ENCODE measurements around the gene FAM83C. TPM values are rescaled to one million over a fixed set of nuclear protein-coding genes. Genes with fewer than 3 reads are reported as not detected.

FAM83C gene
- polyA plus RNA-seq, 3 donors from 2014 or later, result not detected

DNA sequence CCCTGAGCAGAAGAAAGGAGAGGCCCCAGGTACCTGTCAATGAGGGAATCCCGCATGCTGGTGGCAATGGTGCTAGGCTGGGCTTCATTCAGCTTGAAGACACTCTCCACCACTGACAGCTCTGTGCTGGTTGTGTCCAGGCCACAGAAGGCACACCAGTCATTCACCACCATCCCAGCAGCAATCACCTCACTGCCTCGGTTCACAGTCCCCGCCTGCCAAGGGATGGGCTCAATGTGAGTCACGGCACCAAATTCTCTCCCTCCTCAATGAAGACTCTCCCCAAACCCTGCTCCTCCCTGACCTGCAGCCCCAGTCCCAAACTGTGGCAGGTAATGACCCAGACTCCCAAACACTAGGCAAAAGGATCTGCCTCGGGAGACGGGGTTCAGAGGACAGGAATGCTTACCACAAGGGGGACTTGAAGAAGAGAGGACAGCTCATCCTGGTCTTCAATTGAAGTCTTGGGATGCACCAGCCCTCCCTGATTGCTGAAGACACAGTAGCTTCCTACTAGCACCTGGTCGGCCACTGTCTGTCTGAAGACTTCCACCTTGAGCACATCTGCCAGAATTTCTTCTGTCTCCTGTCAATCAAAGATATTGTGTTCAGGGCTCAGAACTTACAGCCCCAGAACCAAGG, 12.6 kb downstream of the FAM83C start:
- peak overlapping the region in 1 of 5 donors; percentile 18 for H3K4me3 Mint-ChIP-seq
- H3K4me1 Mint-ChIP-seq, result peaks cover 37 to 40% of the 10 kb centered on the region in 2 donors
- H3K27ac Mint-ChIP-seq, result peak overlapping the region; percentile 89 to 97 (median 90)
- DNase-seq, result no peak
- peaks cover 7 to 26% (median 15%) of the 10 kb centered on the region in 3 donors for H3K36me3 Mint-ChIP-seq
- H3K9me3 Mint-ChIP-seq, result no peaks in the 10 kb centered on the region
- H3K27me3 Mint-ChIP-seq (ENCODE audit: low read depth in 3 of 3), result peaks cover 0 to 7% (median 3%) of the 10 kb centered on the region in 3 donors

DNA sequence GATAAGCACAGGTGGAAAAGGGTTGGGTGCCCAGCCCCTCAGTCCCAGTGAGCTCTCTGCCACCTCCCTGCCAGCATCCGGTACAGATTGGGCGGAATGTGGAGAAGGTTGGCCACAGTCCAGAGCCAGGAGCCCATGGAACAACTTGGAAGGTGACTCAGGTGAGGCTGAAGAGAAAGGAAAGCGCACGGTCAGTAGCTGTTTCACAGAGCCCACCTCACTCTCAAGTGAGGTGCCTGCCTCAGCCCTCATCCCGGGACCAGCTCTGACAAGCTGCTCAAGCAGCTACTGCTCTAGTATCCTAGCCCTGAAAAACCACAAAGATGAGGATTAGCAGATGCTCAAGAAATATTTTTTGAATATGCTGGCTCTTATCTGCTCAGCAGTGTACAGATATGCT, 13.2 kb downstream of the FAM83C start:
- Mint-ChIP-seq H3K36me3 (peaks cover 7 to 26% (median 15%) of the 10 kb centered on the region in 3 donors), H3K4me1 (peaks cover 35 to 36% of the 10 kb centered on the region in 2 donors)

DNA sequence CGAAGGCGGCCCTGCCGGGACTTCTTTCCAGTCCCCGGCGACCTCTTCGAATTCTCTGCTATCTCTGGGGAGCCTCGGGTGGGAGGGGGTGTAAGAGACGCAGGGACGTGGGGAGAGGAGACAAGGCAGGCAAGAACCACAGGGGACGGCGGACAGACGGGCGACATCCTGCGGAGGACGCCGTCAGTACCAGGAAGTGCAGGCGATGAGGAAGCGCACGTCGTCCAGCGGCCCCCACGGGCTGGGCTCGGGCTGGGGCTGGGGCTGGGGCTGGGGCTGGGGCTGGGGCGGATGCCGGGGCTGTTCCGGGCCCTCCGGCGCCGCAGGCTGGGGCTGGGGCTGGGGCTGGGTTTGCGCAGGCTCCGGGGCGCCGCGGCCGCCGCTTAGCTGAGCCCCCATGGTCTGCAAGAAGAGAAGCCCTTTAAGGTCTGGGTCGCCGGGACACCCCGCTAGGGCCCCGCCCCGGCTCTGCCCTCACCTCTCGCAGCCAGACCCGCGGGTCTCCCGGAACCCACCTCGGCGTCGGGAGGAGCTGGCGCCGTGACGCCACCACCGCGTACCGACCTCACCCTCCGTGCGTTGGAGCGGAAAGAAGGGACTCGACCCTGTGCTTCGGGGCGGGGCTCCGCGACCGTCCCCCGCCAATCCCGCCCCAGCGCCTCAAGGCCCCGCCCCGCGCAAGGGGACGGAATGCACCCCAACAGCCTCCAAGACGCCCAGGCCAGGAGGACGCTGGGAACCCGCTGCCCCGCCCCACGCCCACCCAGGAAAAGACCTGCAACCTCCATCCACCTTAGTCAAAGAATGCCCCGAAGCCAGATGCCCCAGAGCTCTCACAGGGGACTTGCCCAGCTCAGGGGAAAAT, 14.5 kb downstream of the FAM83C start, which contains the start of gene MMP24OS:
MMP24OS (minus strand) TSS at position 592 of the 865 bp plus-strand sequence; CDS start at position 399, 193 bp downstream.
- peak; percentile 89 to 92 (median 92) for DNase-seq
- Mint-ChIP-seq H3K4me3 (peak within 1 kb of the TSS; percentile 95 to 98 (median 98)), H3K9me3 (no peaks in the 10 kb centered on the region), H3K27me3 (ENCODE audit: low read depth in 3 of 3) (peaks cover 2 to 7% (median 3%) of the 10 kb centered on the region in 3 donors), H3K4me1 (peaks cover 25 to 28% of the 10 kb centered on the region in 2 donors), H3K27ac (peak within 1 kb of the TSS; percentile 97 to 100 (median 100)), H3K36me3 (peaks cover 7 to 26% (median 12%) of the 10 kb centered on the region in 3 donors)

More for the DNA sequence above, 13.2 kb downstream of the FAM83C start:
- H3K27me3 Mint-ChIP-seq (ENCODE audit: low read depth in 3 of 3), result peaks cover 0 to 7% (median 3%) of the 10 kb centered on the region in 3 donors
- no peak for DNase-seq
- H3K27ac Mint-ChIP-seq, result peak overlapping the region; percentile 89 to 97 (median 90)
- H3K4me3 Mint-ChIP-seq, result peak overlapping the region in 1 of 5 donors; percentile 98
- no peaks in the 10 kb centered on the region for H3K9me3 Mint-ChIP-seq

DNA sequence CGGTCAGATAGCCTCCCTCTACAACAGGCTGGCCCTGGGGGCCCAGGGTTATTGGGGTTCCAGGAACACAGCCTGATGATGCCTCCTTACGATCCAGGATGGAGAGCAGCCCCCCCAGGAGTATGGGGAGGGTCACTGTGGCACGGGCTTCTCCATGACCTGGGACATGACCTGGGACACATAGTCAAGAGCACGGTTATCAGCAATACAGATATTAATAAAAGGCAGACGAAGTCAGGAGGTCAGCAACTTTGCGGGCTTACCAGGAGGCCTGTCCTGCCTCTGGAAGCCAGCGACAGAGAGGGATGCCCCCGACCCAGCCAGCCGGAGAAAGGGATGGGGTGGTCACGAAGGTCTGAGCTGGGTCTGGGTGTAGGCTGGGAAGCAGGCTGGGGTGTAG, 15.1 kb downstream of the FAM83C start:
- Mint-ChIP-seq H3K36me3 (peaks cover 7 to 24% (median 12%) of the 10 kb centered on the region in 3 donors), H3K4me3 (peak overlapping the region; percentile 95 to 98 (median 98)), H3K9me3 (no peaks in the 10 kb centered on the region), H3K27ac (peak overlapping the region; percentile 97 to 100 (median 100)), H3K4me1 (peaks cover 23 to 26% of the 10 kb centered on the region in 2 donors), H3K27me3 (ENCODE audit: low read depth in 3 of 3) (peaks cover 2 to 7% (median 3%) of the 10 kb centered on the region in 3 donors)
- DNase-seq, result no peak

DNA sequence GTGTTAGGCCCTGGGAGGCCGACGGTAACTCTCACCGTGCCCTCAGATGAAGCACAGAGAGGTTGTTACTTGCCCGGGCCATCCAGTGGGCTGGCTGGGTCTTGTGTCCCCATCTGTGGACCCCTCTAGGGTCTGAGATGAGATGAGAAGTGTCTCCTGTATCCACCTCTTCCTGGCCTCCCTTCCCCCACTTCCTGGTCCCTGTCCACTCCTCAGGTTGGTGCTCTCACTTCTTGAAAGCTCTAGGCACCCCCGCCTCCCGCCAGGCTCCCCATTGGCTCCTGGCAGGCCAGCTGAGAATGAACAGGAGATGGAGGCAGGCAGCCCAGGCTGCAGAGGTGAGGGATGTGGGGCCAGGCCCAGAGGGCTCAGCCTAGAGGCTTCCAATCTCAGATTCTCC, 15.8 kb downstream of the FAM83C start:
- peaks cover 7 to 20% (median 12%) of the 10 kb centered on the region in 3 donors for H3K36me3 Mint-ChIP-seq
- H3K4me1 Mint-ChIP-seq, result peaks cover 16 to 25% of the 10 kb centered on the region in 2 donors
- peaks cover 2 to 7% (median 3%) of the 10 kb centered on the region in 3 donors for H3K27me3 Mint-ChIP-seq (ENCODE audit: low read depth in 3 of 3)
- H3K4me3 Mint-ChIP-seq, result peak overlapping the region in 4 of 5 donors; percentile 95 to 98 (median 98)
- no peaks in the 10 kb centered on the region for H3K9me3 Mint-ChIP-seq
- peak overlapping the region; percentile 97 to 100 (median 100) for H3K27ac Mint-ChIP-seq
- no peak for DNase-seq

DNA sequence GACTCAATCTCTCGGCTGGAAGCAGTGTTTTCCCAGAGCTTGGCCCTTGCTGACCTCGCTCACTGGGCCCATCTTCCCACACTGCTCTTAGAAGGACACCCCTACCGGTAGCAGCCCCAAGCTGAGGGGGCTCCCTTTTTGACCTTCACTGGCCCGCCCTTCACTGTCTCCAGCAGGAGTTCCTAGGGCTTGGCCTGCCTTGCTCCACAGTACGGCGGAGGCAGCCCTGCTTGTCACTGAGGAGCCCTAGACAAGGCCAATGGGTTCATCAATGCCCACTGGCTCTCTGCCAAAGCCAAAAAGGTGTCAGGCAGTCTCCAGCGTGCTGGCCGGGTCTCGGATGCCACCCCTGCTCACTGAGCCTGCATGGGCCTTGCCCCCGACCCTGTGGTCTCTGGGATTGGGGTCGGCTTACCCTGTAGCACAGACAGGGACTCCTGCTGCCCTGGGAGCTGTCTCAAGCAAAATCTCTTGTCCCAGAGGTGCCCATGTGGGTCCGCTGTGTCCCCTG, 16.4 kb downstream of the FAM83C start:
- H3K4me3 Mint-ChIP-seq, result peak overlapping the region in 4 of 5 donors; percentile 17 to 98 (median 76)
- H3K4me1 Mint-ChIP-seq, result peaks cover 16 to 25% of the 10 kb centered on the region in 2 donors
- H3K27me3 Mint-ChIP-seq (ENCODE audit: low read depth in 3 of 3), result peaks cover 2 to 7% (median 5%) of the 10 kb centered on the region in 3 donors
- H3K36me3 Mint-ChIP-seq, result peaks cover 11 to 23% (median 12%) of the 10 kb centered on the region in 3 donors
- no peaks in the 10 kb centered on the region for H3K9me3 Mint-ChIP-seq
- no peak for DNase-seq
- peak overlapping the region; percentile 97 to 100 (median 100) for H3K27ac Mint-ChIP-seq

DNA sequence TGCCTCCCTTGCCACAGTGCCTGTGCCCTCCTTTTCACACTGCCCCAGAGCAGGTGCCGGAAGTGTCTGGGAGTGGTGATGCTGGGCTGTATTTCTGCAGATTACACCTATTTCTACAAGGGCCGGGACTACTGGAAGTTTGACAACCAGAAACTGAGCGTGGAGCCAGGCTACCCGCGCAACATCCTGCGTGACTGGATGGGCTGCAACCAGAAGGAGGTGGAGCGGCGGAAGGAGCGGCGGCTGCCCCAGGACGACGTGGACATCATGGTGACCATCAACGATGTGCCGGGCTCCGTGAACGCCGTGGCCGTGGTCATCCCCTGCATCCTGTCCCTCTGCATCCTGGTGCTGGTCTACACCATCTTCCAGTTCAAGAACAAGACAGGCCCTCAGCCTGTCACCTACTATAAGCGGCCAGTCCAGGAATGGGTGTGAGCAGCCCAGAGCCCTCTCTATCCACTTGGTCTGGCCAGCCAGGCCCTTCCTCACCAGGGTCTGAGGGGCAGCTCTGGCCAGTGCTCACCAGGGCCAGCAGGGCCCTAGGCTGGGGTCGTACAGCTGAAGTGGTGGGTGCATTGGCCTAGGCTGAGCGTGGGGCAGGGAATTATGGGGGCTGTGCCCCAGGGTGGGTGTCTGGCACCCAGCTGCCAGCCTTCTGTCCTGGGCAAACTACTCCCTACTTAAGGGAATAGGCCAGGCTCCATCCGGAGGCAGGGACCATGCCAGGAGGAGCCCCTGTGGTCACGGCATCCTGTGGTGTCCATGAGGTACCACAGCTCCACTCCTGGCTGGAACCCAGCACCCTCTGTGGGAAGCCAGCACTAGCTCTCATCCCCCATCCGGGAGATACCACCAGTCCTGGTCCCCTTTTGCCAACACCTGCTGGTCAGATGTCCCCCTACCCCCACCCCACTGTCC, 17.8 kb downstream of the FAM83C start:
- no peak for DNase-seq
- Mint-ChIP-seq H3K27me3 (ENCODE audit: low read depth in 3 of 3) (peaks cover 2 to 7% (median 5%) of the 10 kb centered on the region in 3 donors), H3K27ac (peak overlapping the region in 3 of 6 donors; percentile 11 to 61 (median 23)), H3K4me3 (no peak overlapping the region), H3K36me3 (peaks cover 3 to 14% (median 4%) of the 10 kb centered on the region in 3 donors), H3K4me1 (peaks cover 16 to 20% of the 10 kb centered on the region in 2 donors), H3K9me3 (no peaks in the 10 kb centered on the region)

DNA sequence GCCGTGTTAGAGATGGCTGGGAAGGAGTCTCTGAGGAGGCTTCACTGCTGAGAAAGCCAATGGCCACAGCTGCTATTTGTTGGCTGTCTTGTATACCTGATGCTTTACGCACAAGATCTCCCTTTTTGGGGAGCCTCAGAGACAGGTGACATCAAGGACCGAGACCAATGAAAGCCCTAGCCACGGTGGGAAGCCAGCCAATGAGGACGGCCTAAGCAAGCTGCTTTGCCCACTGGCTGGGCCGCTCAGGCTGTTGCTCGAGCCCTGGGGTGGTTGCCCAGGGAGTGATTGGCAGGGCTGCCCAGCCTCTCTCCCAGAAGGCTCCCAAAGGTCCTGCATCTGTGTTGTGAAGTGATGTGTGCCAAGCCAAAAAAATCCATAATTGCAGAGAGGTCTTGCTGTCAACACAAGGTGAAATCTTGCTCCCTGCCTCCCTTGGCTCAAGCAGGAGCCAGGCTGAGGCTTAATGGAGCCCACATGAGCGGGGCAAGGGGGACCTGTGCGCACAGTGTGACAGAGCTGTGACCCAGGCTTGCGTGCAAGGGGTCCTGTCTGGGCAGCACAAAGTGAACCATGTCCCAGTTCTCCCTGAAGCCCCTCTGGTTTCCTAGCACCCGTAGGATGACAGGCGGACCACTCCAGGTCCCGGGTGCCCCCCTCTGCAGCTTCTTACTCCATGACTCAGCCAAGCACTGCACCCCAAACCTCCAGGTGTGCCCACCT, 18.6 kb downstream of the FAM83C start:
- Mint-ChIP-seq H3K9me3 (no peaks in the 10 kb centered on the region), H3K4me3 (no peak overlapping the region), H3K36me3 (peaks cover 0 to 6% (median 4%) of the 10 kb centered on the region in 3 donors), H3K27ac (peak overlapping the region in 4 of 6 donors; percentile 23 to 67 (median 62)), H3K27me3 (ENCODE audit: low read depth in 3 of 3) (peaks cover 2 to 7% (median 7%) of the 10 kb centered on the region in 3 donors), H3K4me1 (peaks cover 16 to 24% of the 10 kb centered on the region in 2 donors)
- no peak for DNase-seq

DNA sequence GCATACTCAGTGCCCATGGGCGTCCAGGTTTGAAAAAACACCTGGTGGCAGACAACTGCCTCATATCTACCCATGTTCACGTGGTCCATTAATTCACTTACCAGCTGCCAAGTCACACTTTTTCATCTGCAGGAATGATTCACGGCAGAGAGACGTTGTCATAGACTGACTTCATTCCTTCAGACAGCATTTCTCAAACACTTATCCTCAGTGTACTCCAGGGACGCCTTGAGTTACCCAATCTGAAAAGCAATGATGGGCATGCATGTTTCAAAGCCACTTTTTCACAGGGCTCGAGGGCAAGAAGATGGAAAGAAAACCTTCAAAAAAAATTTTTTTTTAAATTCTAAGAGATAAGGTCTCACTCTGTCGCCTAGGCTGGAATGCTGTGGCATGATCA, 20.3 kb downstream of the FAM83C start:
- Mint-ChIP-seq H3K36me3 (peaks cover 0 to 8% (median 4%) of the 10 kb centered on the region in 3 donors), H3K27ac (peak overlapping the region in 1 of 6 donors; percentile 36), H3K27me3 (ENCODE audit: low read depth in 3 of 3) (peaks cover 0 to 4% (median 2%) of the 10 kb centered on the region in 3 donors), H3K9me3 (no peaks in the 10 kb centered on the region), H3K4me3 (no peak overlapping the region), H3K4me1 (peaks cover 14 to 15% of the 10 kb centered on the region in 2 donors)
- no peak for DNase-seq

DNA sequence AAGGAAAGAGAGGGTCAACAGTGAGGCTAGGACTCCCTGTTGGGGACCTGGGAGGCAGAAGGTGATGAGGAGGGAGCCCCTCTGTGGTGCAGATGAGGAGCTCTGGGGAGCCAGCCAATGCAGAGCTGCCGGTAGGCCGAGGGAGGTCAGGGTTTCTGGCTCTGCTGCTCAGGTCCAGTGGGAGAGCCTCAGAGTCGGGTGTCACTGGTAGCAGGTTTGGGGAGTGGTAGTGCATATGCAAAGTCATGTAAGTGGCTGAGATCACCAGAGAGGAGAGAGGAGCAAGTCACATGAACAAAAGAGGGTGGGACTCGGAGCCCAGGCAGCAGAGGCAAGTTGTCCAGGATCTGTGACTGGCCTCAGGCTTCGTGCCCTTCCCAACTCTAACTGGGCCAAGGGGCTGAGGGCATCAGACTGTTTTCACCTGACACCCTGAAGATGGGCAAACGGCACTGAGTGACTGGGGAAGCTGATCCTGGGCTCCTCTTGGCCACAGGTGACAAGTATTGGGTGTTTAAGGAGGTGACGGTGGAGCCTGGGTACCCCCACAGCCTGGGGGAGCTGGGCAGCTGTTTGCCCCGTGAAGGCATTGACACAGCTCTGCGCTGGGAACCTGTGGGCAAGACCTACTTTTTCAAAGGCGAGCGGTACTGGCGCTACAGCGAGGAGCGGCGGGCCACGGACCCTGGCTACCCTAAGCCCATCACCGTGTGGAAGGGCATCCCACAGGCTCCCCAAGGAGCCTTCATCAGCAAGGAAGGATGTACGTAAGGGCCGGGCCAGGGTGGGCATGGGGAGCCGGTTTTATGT, 20.9 kb downstream of the FAM83C start:
- H3K27ac Mint-ChIP-seq, result peak overlapping the region in 5 of 6 donors; percentile 4 to 65 (median 45)
- no peaks in the 10 kb centered on the region for H3K9me3 Mint-ChIP-seq
- peaks cover 7 to 10% of the 10 kb centered on the region in 2 donors for H3K4me1 Mint-ChIP-seq
- peaks cover 0 to 13% (median 7%) of the 10 kb centered on the region in 3 donors for H3K36me3 Mint-ChIP-seq
- no peak overlapping the region for H3K4me3 Mint-ChIP-seq
- peaks cover 0 to 4% (median 2%) of the 10 kb centered on the region in 3 donors for H3K27me3 Mint-ChIP-seq (ENCODE audit: low read depth in 3 of 3)
- DNase-seq, result no peak

DNA sequence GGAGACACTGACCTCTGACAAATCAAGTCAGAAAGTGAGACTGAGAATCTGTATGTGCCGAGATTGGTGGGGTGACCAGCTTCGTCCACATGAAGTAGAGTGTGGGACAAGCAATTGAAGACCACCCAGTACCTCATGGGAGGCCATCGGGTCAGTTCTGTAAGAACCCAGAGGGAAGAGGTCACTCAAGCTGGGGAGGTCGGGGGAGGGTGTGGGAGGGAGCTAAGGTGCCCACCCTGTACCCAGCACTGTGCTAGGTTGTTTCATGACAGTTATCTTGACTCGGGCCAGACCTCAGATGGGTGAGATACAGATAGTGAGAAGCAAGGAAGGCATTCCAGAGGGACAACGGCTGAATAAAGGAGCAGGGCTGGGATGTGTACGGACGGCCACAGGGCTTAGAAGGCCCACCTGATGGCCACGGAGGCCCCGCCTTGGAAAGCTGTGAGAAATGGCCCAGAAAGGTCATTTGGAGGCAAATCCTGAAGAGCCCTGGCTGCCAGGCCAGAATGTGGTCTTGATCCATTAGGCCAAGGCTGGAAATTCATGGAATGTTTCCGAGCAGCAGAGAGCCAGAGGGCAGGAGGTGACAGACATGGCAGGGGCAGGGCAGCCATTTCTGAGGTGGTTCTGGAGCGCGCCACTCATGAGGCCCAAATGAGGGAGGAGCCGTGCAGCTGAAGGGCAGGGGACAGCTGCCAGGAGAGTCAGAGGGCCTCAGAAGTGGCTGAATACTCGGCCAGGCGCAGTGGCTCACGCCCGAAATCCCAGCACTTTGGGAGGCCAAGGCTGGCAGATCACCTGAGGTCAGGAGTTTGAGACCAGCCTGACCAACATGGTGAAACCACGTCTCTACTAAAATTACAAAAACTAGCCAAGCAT, 22.0 kb downstream of the FAM83C start:
- H3K36me3 Mint-ChIP-seq, result peaks cover 0 to 13% (median 7%) of the 10 kb centered on the region in 3 donors
- H3K27ac Mint-ChIP-seq, result peak overlapping the region in 2 of 6 donors; percentile 5 to 36

More for the DNA sequence above, 22.0 kb downstream of the FAM83C start:
- peaks cover 4 to 7% of the 10 kb centered on the region in 2 donors for H3K4me1 Mint-ChIP-seq
- H3K4me3 Mint-ChIP-seq, result no peak overlapping the region
- no peak for DNase-seq
- H3K27me3 Mint-ChIP-seq (ENCODE audit: low read depth in 3 of 3), result peaks cover 0 to 4% (median 2%) of the 10 kb centered on the region in 3 donors
- no peaks in the 10 kb centered on the region for H3K9me3 Mint-ChIP-seq

Measured in immature natural killer cell (primary cell).